Activated CD8-positive, alpha-beta memory T cell treated with anti-CD3 and anti-CD28 coated beads, Interleukin-2, amount 50 U/mL, for 1 hour (primary cell): ENCODE measurements around the gene DCX.

Source experiments
- DNase-seq: peaks from one replicate; pipeline ENCODE4 v3.0.0-alpha.2; 2020; ENCODE audit errors: extremely low read depth

DCX gene

GRCh38 chrX:111411983-111412382, at the start of gene DCX:
Gene DCX, minus strand, starts transcription at chrX:111412192. Its CDS starts 1,794 bp downstream, at chrX:111410398.
- no peak for DNase-seq

- DNase-seq, result no peak
These were observed 48.6 kb upstream of the DCX start for GRCh38 chrX:111460607-111461006.

GRCh38 chrX:111447298-111447697, 35.3 kb upstream of the DCX start:
- DNase-seq, result no peak

- no peak for DNase-seq
These were observed 33.5 kb upstream of the DCX start for GRCh38 chrX:111445485-111445884.

- no peak for DNase-seq
These were observed 32.9 kb upstream of the DCX start for GRCh38 chrX:111444881-111445280.

GRCh38 chrX:111443946-111444345, 32.0 kb upstream of the DCX start:
- no peak for DNase-seq

- no peak for DNase-seq
These were observed 30.8 kb upstream of the DCX start for GRCh38 chrX:111442791-111443190.

GRCh38 chrX:111435469-111435868, 23.5 kb upstream of the DCX start:
- DNase-seq, result no peak

GRCh38 chrX:111431001-111431400, 19.0 kb upstream of the DCX start:
- no peak for DNase-seq

- no peak for DNase-seq
These were observed 435 bp downstream of the DCX start for GRCh38 chrX:111411557-111411956.

- no peak for DNase-seq
These were observed 1.4 kb downstream of the DCX start for GRCh38 chrX:111410590-111411078.

GRCh38 chrX:111409326-111409725, 2.7 kb downstream of the DCX start:
- DNase-seq, result no peak

GRCh38 chrX:111407948-111408347, 4.0 kb downstream of the DCX start:
- no peak for DNase-seq

- DNase-seq, result no peak
These were observed 9.6 kb downstream of the DCX start for GRCh38 chrX:111402344-111402743.

- no peak for DNase-seq
These were observed 16.8 kb downstream of the DCX start for GRCh38 chrX:111395149-111395548.

- DNase-seq, result no peak
These were observed 17.4 kb downstream of the DCX start for GRCh38 chrX:111394569-111394968.

- DNase-seq, result no peak
These were observed 24.4 kb downstream of the DCX start for GRCh38 chrX:111387470-111388070.

GRCh38 chrX:111386615-111387233, 25.3 kb downstream of the DCX start:
- no peak for DNase-seq

- DNase-seq, result no peak
These were observed 25.9 kb downstream of the DCX start for GRCh38 chrX:111386077-111386476.

- DNase-seq, result no peak
These were observed 29.7 kb downstream of the DCX start for GRCh38 chrX:111382277-111382676.

- no peak for DNase-seq
These were observed 35.0 kb downstream of the DCX start for GRCh38 chrX:111376897-111377578.

GRCh38 chrX:111376486-111376885, 35.5 kb downstream of the DCX start:
- no peak for DNase-seq

GRCh38 chrX:111375747-111376146, 36.2 kb downstream of the DCX start:
- no peak for DNase-seq
